Cardiac muscle cell (in vitro differentiated cells and primary cell): ENCODE measurements around the gene SOX5. TPM values are rescaled to one million over a fixed set of nuclear protein-coding genes. Genes with fewer than 3 reads are reported as not detected.

Experiments
- DNase-seq, 2 donors: peaks; one replicate each; pipeline versions ENCODE4 v3.0.0 to v3.0.0-alpha.2; 2010 to 2017; ENCODE audit warnings: low read depth in 1 of 2, low spot score in 1 of 2
- H3K27ac ChIP-seq: fragments of 200-600 bp; sonication (generic); 2 replicates; pipeline ENCODE4 v1.5.1; 2016
- H3K27me3 ChIP-seq: fragments of 200-600 bp; sonication (generic); 2 replicates; pipeline ENCODE4 v1.6.0; 2016; ENCODE audit warnings: control low read depth
- H3K36me3 ChIP-seq: fragments of 200-600 bp; sonication (generic); 2 replicates; pipeline ENCODE4 v1.5.1; 2016; ENCODE audit warnings: control low read depth
- H3K4me1 ChIP-seq: fragments of 200-600 bp; sonication (generic); 2 replicates; pipeline ENCODE4 v1.8.1; 2017; ENCODE audit warnings: low read depth, mild to moderate bottlenecking, mixed run types
- H3K4me3 ChIP-seq: fragments of 200-600 bp; sonication (generic); 2 replicates; pipeline ENCODE4 v1.5.1; 2016; ENCODE audit warnings: mild to moderate bottlenecking
- H3K9me3 ChIP-seq: fragments of 200-600 bp; sonication (generic); 2 replicates; pipeline ENCODE4 v1.5.1; 2017; ENCODE audit warnings: low read depth, mild to moderate bottlenecking, control low read depth
- polyA plus RNA-seq: library from polyadenylated mRNA; unstranded; fragments of >200 nt; fragmentation: Nextera tagmentation; extraction: Ambion mirVana; gene quantifications from 2 replicates; pipeline ENCODE4 v1.2.1, GENCODE V29; 2016
- total RNA-seq: library from RNA; depleted of rRNA; stranded (reverse); fragments of >200 nt; gene quantifications from 2 replicates; pipeline ENCODE4 v1.2.3, GENCODE V29; 2016
- TF ChIP-seq, protein P1 (sequence below): IDR thresholded peaks from 2 replicates; pipeline ENCODE4 v1.5.1; 2012; ENCODE audit warnings: low read depth, mild to moderate bottlenecking, low read length

Gene SOX5
- total and polyA plus RNA-seq, 2 experiments from 2014 or later = 6.8 to 11.9 TPM

DNA sequence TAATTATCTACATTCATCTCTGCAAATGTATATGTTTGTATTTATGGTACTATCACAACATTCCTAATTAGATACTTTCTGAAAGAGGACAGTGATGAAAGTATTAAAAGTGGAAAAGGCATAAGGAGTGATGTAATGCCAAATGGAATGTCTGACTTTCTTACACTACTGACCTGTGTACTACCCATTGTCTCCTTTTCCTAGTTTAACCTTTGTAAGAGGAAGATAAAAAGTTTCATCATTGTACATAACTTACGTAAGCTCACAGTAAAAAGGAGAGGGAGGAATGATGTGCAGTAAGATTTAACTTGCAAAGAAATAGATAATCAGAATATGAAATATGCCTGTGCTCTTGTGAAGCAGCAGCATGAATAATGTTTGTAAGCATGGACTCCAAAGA, 55.9 kb downstream of the SOX5 start:
- TF ChIP-seq, protein P1, sequence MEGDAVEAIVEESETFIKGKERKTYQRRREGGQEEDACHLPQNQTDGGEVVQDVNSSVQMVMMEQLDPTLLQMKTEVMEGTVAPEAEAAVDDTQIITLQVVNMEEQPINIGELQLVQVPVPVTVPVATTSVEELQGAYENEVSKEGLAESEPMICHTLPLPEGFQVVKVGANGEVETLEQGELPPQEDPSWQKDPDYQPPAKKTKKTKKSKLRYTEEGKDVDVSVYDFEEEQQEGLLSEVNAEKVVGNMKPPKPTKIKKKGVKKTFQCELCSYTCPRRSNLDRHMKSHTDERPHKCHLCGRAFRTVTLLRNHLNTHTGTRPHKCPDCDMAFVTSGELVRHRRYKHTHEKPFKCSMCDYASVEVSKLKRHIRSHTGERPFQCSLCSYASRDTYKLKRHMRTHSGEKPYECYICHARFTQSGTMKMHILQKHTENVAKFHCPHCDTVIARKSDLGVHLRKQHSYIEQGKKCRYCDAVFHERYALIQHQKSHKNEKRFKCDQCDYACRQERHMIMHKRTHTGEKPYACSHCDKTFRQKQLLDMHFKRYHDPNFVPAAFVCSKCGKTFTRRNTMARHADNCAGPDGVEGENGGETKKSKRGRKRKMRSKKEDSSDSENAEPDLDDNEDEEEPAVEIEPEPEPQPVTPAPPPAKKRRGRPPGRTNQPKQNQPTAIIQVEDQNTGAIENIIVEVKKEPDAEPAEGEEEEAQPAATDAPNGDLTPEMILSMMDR = no peak
- no peaks in the 10 kb centered on the region for H3K36me3 ChIP-seq
- H3K4me3 ChIP-seq = no peak overlapping the region
- H3K27ac ChIP-seq = no peak overlapping the region
- no peaks in the 10 kb centered on the region for H3K27me3 ChIP-seq
- DNase-seq = peak in 1 of 2 donors; percentile 12
- H3K9me3 ChIP-seq = no peaks in the 10 kb centered on the region
- no peaks in the 10 kb centered on the region for H3K4me1 ChIP-seq

- no peak overlapping the region for H3K27ac ChIP-seq
- no peaks in the 10 kb centered on the region for H3K36me3 ChIP-seq
- no peak for DNase-seq
- no peak overlapping the region for H3K4me3 ChIP-seq
- H3K9me3 ChIP-seq = no peaks in the 10 kb centered on the region
- TF ChIP-seq, protein P1 = no peak
- no peaks in the 10 kb centered on the region for H3K27me3 ChIP-seq
- no peaks in the 10 kb centered on the region for H3K4me1 ChIP-seq
Measured at GRCh38 chr12:23891115-23891514, 58.4 kb downstream of the SOX5 start.

- Histone ChIP-seq H3K27me3 (no peaks in the 10 kb centered on the region), H3K4me3 (no peak overlapping the region), H3K4me1 (no peaks in the 10 kb centered on the region), H3K9me3 (no peaks in the 10 kb centered on the region), H3K27ac (no peak overlapping the region), H3K36me3 (no peaks in the 10 kb centered on the region)
- TF ChIP-seq, protein P1 = no peak
- no peak for DNase-seq
Measured at GRCh38 chr12:23889069-23889440, 60.4 kb downstream of the SOX5 start.

DNA sequence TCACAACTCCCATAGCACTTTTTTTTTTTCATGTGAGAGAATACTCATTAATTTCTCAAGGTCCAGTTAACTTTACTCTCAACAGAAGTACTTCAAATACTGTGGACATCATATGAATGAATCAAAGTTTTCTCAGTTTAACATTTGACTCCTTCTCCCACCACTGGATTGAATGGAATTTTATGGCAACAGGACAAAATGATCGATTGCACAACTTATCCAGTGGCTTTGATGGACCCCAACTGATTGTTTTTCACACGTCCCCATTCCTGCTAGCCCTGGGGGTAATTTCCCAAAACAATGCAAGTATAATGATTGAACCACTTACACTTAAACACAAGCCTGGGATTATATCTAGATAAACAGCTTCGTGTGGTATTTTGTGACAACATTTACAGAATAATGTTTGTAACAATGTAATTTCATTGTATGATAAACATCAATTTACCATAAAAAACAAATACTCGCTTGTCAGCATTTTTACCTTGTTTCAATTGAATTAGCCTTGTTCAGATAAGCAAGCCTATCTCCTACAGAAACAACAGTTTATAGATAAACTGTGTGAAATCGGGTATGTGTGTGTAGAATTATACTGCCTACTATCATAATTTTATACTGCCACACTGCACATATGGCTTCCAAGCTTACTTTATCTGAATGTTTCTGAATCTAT, 60.9 kb downstream of the SOX5 start:
- TF ChIP-seq, protein P1 = no peak
- H3K27ac ChIP-seq = no peak overlapping the region
- no peaks in the 10 kb centered on the region for H3K36me3 ChIP-seq
- DNase-seq = peak in 1 of 2 donors; percentile 13
- H3K27me3 ChIP-seq = no peaks in the 10 kb centered on the region
- no peak overlapping the region for H3K4me3 ChIP-seq
- H3K9me3 ChIP-seq = no peaks in the 10 kb centered on the region
- no peaks in the 10 kb centered on the region for H3K4me1 ChIP-seq

DNA sequence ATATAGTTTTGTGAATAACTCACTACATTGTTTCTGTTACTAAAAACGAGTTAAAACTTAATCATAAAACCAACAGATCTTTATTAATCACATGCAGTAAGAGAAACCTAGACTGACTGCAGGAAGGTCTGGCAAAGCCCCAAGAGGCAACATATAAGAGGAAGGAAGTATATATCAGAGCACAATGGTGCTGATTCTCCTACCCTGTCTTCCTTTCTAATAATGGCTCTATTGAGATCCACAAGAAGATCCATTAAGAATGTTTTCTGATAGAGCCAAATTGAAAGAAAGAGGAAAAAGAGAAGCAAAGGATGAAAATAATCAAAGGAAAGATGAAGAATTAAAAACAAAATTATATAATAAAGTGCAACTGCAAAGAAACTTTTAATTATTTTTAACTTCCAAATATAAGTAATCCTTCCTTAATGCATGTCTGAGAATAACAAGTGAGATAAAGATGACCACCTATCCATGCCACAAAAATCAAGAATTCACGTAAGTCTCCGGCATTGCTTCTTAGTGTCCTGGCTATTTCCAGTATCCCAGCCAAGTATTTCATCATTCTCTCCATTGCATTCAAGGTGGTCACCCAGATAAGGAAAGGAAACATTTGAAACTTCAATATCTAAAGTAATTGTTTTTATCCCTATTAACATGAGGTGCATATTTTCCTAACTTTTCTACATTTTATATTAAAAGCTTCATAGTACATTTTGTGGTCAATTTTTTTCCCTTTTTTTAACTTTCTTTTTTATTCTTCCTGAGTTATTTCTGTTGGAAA, 62.2 kb downstream of the SOX5 start:
- H3K4me1 ChIP-seq = no peaks in the 10 kb centered on the region
- no peak overlapping the region for H3K4me3 ChIP-seq
- TF ChIP-seq, protein P1 = no peak
- peak in 1 of 2 donors; percentile 49 for DNase-seq
- H3K27ac ChIP-seq = no peak overlapping the region
- H3K27me3 ChIP-seq = no peaks in the 10 kb centered on the region
- no peaks in the 10 kb centered on the region for H3K36me3 ChIP-seq
- H3K9me3 ChIP-seq = no peaks in the 10 kb centered on the region
